A549 (cell line): ENCODE measurements around the gene ST8SIA1. TPM values are rescaled to one million over a fixed set of nuclear protein-coding genes. Genes with fewer than 3 reads are reported as not detected.

Experiments
- ATAC-seq, 2 experiments: fragments of 200-7000 bp in 1 of 2; fragments of >200 bp in 1 of 2; cut with Nextera tagmentation in 1 of 2; cut with Tn5 transposase in 1 of 2; 3 replicates each; pipeline versions ENCODE4 v1.8.0 to v1.9.1; 2018 to 2020; ENCODE audit warnings: mild to moderate bottlenecking in 1 of 2, moderate library complexity in 1 of 2
- CTCF ChIA-PET: fragments of 300-600 bp; sonication (Branson Sonifier 250); formaldehyde crosslinking; extraction: SDS; loops from one replicate; lab custom pipeline; 2021; ENCODE audit warnings: antibody characterized with exemption, inconsistent platforms; lab: Yijun Ruan, JAX
- POLR2A ChIA-PET: fragments of 350-600 bp; formaldehyde crosslinking; extraction: SDS; loops from one replicate; lab custom pipeline; 2021; ENCODE audit warnings: antibody characterized with exemption, inconsistent platforms; lab: Yijun Ruan, JAX
- DNase-seq, 2 experiments: peaks; one replicate each; pipeline versions ENCODE4 v3.0.0 to v3.0.0-alpha.2; 2011 to 2016; ENCODE audit warnings: low read depth in 1 of 2, low spot score in 1 of 2
- FAIRE-seq: peaks from 2 replicates; lab custom pipeline; 2011; peaks lifted over from hg19 to GRCh38; lab: Jason Lieb, UNC
- H3K27ac ChIP-seq, 2 experiments: fragments of >200 bp; sonication (Bioruptor Twin); formaldehyde crosslinking; 3 replicates each; pipeline ENCODE4 v1.5.1; 2016 to 2017
- H3K4me1 ChIP-seq: fragments of >200 bp; sonication (Bioruptor Twin); formaldehyde crosslinking; 3 replicates; pipeline ENCODE4 v1.6.1; 2016
- H3K4me2 ChIP-seq: fragments of >200 bp; sonication (Bioruptor Twin); formaldehyde crosslinking; 3 replicates; pipeline ENCODE4 v1.6.1; 2016
- H3K4me3 ChIP-seq: fragments of >200 bp; sonication (Bioruptor Twin); formaldehyde crosslinking; 3 replicates; pipeline ENCODE4 v1.5.1; 2016
- H3K9me3 ChIP-seq: fragments of >200 bp; sonication (Bioruptor Twin); formaldehyde crosslinking; 3 replicates; pipeline ENCODE4 v1.6.1; 2016
- BHLHE40 ChIP-seq: IDR thresholded peaks from 2 replicates; pipeline ENCODE4 v1.6.1; 2012; ENCODE audit warnings: low read depth, low read length, inconsistent platforms
- CHD2 ChIP-seq: fragments of 150-350 bp; IDR thresholded peaks from 2 replicates; pipeline ENCODE4 v1.6.1; 2014; ENCODE audit warnings: low read length; ENCODE audit not compliant: partially characterized antibody
- CHD4 ChIP-seq: fragments of 200-600 bp; sonication (generic); IDR thresholded peaks from 2 replicates; pipeline ENCODE4 v1.6.1; 2016; ENCODE audit warnings: antibody characterized with exemption, mild to moderate bottlenecking, borderline replicate concordance
- EHMT2 ChIP-seq: fragments of 200-600 bp; sonication (generic); IDR thresholded peaks from 2 replicates; pipeline ENCODE4 v1.6.1; 2016; ENCODE audit warnings: antibody characterized with exemption, low read depth, mild to moderate bottlenecking, moderate library complexity
- EP300 ChIP-seq, 2 experiments: fragments of >200 bp; sonication (Bioruptor Twin); formaldehyde crosslinking; IDR thresholded peaks; 2 replicates in 1 of 2; 3 replicates in 1 of 2; pipeline ENCODE4 v1.6.1; 2016 to 2017
- ESRRA ChIP-seq: fragments of 150-350 bp; IDR thresholded peaks from 2 replicates; pipeline ENCODE4 v1.6.1; 2014; ENCODE audit warnings: mild to moderate bottlenecking, low read length, borderline replicate concordance
- FOXS1 ChIP-seq: fragments of 250-450 bp; sonication (Bioruptor Pico); IDR thresholded peaks from 2 replicates; pipeline ENCODE4 v1.5.0; 2020; ENCODE audit warnings: mild to moderate bottlenecking, moderate library complexity
- HEYL ChIP-seq: fragments of 250-450 bp; sonication (Bioruptor Pico); IDR thresholded peaks from 2 replicates; pipeline ENCODE4 v1.8.0; 2021; ENCODE audit warnings: mild to moderate bottlenecking, moderate library complexity
- HOXA7 ChIP-seq: fragments of 250-450 bp; sonication (Bioruptor Pico); IDR thresholded peaks from 2 replicates; pipeline ENCODE4 v1.5.0; 2020; ENCODE audit warnings: mild to moderate bottlenecking, moderate library complexity
- JUNB ChIP-seq: fragments of >200 bp; sonication (Bioruptor Twin); formaldehyde crosslinking; IDR thresholded peaks from 2 replicates; pipeline ENCODE4 v1.6.1; 2016
- KDM5A ChIP-seq: fragments of 200-600 bp; sonication (generic); IDR thresholded peaks from 2 replicates; pipeline ENCODE4 v1.6.1; 2016; ENCODE audit warnings: antibody characterized with exemption, mild to moderate bottlenecking
- MAFK ChIP-seq: fragments of 450-650 bp; IDR thresholded peaks from 2 replicates; pipeline ENCODE4 v1.6.1; 2014; ENCODE audit not compliant: partially characterized antibody
- MAZ ChIP-seq: fragments of 150-350 bp; IDR thresholded peaks from 2 replicates; pipeline ENCODE4 v1.6.1; 2014; ENCODE audit warnings: antibody characterized with exemption, low read depth, low read length, borderline replicate concordance
- NPAS2 ChIP-seq: fragments of 250-450 bp; sonication (Bioruptor Pico); IDR thresholded peaks from 2 replicates; pipeline ENCODE4 v1.8.0; 2022; ENCODE audit warnings: mild to moderate bottlenecking, moderate library complexity, borderline replicate concordance
- PHF8 ChIP-seq: fragments of 200-600 bp; sonication (generic); IDR thresholded peaks from 2 replicates; pipeline ENCODE4 v1.6.1; 2016; ENCODE audit warnings: low read depth, mild to moderate bottlenecking, antibody characterized with exemption, moderate library complexity, borderline replicate concordance
- RARB ChIP-seq: fragments of 250-450 bp; sonication (Bioruptor Pico); IDR thresholded peaks from 2 replicates; pipeline ENCODE4 v1.8.0; 2021; ENCODE audit warnings: mild to moderate bottlenecking, moderate library complexity
- RFX5 ChIP-seq: fragments of 450-650 bp; IDR thresholded peaks from 2 replicates; pipeline ENCODE4 v1.7.1; 2014; ENCODE audit warnings: antibody characterized with exemption, mild to moderate bottlenecking, moderate library complexity
- SREBF2 ChIP-seq: fragments of 450-650 bp; IDR thresholded peaks from 2 replicates; pipeline ENCODE4 v1.6.1; 2014; ENCODE audit warnings: mild to moderate bottlenecking, moderate library complexity
- ZC3H11A ChIP-seq: fragments of 450-650 bp; IDR thresholded peaks from 2 replicates; pipeline ENCODE4 v1.6.1; 2014; ENCODE audit warnings: antibody characterized with exemption, mild to moderate bottlenecking
- ZNF302 ChIP-seq: fragments of 250-450 bp; sonication (Bioruptor Pico); IDR thresholded peaks from 2 replicates; pipeline ENCODE4 v1.9.0; 2021; ENCODE audit warnings: inconsistent platforms, mild to moderate bottlenecking, moderate library complexity
- WGBS: methylation state at CpG from one replicate; pipeline ENCODE4 v1.1.6; 2017; ENCODE audit errors: missing lambda C conversion rate; 5-methylcytosine and 5-hydroxymethylcytosine counted together
- polyA plus RNA-seq, 4 experiments: library from polyadenylated mRNA; depleted of rRNA in 3 of 4; stranded (reverse); fragments of >200 nt; fragmentation: RNase III in 1 of 4; extraction: RNeasy Plus Mini Kit Qiagen cat#74134 plus additional on column Dnase treatment in 1 of 4; gene quantifications; 2 replicates in 3 of 4; 3 replicates in 1 of 4; pipeline ENCODE4 v1.2.3, GENCODE V29; 2011 to 2017
- TF ChIP-seq, protein P1 (sequence below): IDR thresholded peaks from 2 replicates; pipeline ENCODE4 v1.6.1; 2012
- TF ChIP-seq, protein P2 (sequence below): fragments of >200 bp; sonication (Bioruptor Twin); formaldehyde crosslinking; IDR thresholded peaks from 3 replicates; pipeline ENCODE4 v1.5.1; 2016
- TF ChIP-seq, protein P3 (sequence below): fragments of 200-600 bp; sonication (generic); IDR thresholded peaks from 2 replicates; pipeline ENCODE4 v1.6.1; 2016; ENCODE audit warnings: antibody characterized with exemption, mild to moderate bottlenecking, moderate library complexity
- TF ChIP-seq, protein P4 (sequence below): IDR thresholded peaks from 2 replicates; pipeline ENCODE4 v1.6.1; 2012; ENCODE audit warnings: low read depth, borderline replicate concordance
- TF ChIP-seq, protein P5 (sequence below): IDR thresholded peaks from 2 replicates; pipeline ENCODE4 v1.6.1; 2012
- TF ChIP-seq, protein P6 (sequence below): fragments of 150-350 bp; IDR thresholded peaks from 2 replicates; pipeline ENCODE4 v1.6.1; 2014; ENCODE audit warnings: low read depth, mild to moderate bottlenecking, low read length

ST8SIA1 gene
- polyA plus RNA-seq, 2 of the 4 experiments (the other 2 are of a cell fraction) = 0.41 to 1.1 TPM

DNA sequence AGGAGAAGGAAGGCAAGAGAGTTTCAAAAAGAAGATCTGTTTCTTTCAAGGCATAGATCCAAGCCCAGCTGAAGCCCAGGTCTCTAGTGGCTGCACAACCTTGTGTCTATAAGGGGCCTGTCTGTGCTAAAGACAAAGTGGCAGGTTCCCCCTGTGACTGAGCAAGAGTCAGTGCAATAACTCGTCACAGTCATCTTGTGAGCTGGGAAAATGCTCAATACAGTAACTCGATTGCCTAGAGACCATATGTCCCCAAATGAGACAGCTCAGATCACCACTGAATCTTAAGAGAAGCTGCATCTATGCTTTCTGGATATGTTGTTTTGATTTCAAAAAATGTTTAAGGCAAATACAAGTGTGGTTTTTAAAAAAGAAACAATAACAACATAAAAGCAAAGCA is 24.2 kb downstream of the ST8SIA1 start:
- Histone ChIP-seq H3K4me2 (no peak overlapping the region), H3K9me3 (no peaks in the 10 kb centered on the region), H3K27ac (no peak overlapping the region), H3K4me1 (no peaks in the 10 kb centered on the region), H3K4me3 (no peak overlapping the region)
- POLR2A ChIA-PET = no interaction called here
- ATAC-seq (no peak), DNase-seq (no peak), FAIRE-seq (no peak)
- 33% methylated on average over 2 of the region's 2 CpGs for WGBS
- CTCF ChIA-PET = interaction anchor here (1.0 kb wide), 1 partner anchor 25 kb away, joined by 3 read pairs; no protein-coding TSS in a partner anchor
- TF ChIP-seq, protein P1, sequence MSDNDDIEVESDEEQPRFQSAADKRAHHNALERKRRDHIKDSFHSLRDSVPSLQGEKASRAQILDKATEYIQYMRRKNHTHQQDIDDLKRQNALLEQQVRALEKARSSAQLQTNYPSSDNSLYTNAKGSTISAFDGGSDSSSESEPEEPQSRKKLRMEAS = no peak
- no peak for TF ChIP-seq HOXA7
- TF ChIP-seq, all 56 proteins: peak for 0

DNA sequence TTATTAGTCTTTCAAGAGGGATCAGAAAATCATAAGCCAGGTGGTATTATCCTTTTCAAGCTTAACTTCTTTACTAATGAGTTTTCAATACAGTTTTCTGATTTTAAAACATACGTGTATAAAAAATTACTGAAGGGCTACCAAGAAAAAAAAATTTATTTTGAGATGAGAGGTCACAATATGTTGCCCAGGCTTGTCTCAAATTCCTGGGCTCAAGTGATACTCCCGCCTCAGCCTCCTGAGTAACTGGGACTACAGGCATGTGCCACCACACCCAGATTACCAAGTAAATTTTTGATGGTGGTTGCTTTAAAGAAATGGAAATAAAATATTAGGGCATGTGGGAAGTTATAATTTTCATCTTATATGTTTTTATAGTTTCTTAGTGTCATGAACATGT is 26.7 kb downstream of the ST8SIA1 start:
- Histone ChIP-seq H3K4me2 (no peak overlapping the region), H3K4me3 (no peak overlapping the region), H3K4me1 (no peaks in the 10 kb centered on the region), H3K27ac (no peak overlapping the region), H3K9me3 (no peaks in the 10 kb centered on the region)
- POLR2A ChIA-PET = no interaction called here
- TF ChIP-seq, protein P2, sequence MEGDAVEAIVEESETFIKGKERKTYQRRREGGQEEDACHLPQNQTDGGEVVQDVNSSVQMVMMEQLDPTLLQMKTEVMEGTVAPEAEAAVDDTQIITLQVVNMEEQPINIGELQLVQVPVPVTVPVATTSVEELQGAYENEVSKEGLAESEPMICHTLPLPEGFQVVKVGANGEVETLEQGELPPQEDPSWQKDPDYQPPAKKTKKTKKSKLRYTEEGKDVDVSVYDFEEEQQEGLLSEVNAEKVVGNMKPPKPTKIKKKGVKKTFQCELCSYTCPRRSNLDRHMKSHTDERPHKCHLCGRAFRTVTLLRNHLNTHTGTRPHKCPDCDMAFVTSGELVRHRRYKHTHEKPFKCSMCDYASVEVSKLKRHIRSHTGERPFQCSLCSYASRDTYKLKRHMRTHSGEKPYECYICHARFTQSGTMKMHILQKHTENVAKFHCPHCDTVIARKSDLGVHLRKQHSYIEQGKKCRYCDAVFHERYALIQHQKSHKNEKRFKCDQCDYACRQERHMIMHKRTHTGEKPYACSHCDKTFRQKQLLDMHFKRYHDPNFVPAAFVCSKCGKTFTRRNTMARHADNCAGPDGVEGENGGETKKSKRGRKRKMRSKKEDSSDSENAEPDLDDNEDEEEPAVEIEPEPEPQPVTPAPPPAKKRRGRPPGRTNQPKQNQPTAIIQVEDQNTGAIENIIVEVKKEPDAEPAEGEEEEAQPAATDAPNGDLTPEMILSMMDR = no peak
- TF ChIP-seq SREBF2 (no peak), ZC3H11A (no peak), CHD4 (no peak), EP300 (IDR thresholded peaks at IDR 0.05) (no peak), RARB (CRISPR knock-in tag) (no peak), BHLHE40 (no peak), ESRRA (no peak), EHMT2 (no peak), NPAS2 (CRISPR knock-in tag) (no peak), KDM5A (no peak), JUNB (no peak), FOXS1 (CRISPR knock-in tag) (no peak), CHD2 (no peak)
- TF ChIP-seq, protein P1 = no peak
- CTCF ChIA-PET = no interaction called here
- ATAC-seq = no peak
- WGBS = 45% methylated on average over 2 of the region's 2 CpGs
- no peak for FAIRE-seq
- DNase-seq = no peak

DNA sequence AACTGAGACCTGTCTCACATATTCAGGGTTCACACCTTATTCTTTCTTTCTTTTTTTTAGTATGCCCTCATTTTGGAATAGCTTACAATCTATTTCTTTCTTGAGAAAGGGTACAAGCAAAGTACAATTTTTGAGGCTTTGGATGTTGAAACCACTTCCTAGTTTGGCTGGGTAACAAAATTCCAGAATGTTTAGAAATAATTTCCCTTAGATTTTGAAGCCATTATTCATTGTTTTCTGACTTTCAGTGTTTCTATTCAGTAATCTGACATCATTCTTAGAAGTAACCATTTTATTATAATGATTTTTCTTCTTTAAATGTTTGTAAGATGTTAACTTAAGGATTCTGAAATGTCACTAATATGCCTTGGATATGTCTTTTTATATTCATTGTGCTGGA is 28.2 kb downstream of the ST8SIA1 start:
- ATAC-seq (no peak), FAIRE-seq (no peak), DNase-seq (no peak)
- no peak for TF ChIP-seq ZC3H11A
- TF ChIP-seq HEYL = no peak
- no peak for TF ChIP-seq HOXA7
- no peak for TF ChIP-seq PHF8
- TF ChIP-seq, protein P3, sequence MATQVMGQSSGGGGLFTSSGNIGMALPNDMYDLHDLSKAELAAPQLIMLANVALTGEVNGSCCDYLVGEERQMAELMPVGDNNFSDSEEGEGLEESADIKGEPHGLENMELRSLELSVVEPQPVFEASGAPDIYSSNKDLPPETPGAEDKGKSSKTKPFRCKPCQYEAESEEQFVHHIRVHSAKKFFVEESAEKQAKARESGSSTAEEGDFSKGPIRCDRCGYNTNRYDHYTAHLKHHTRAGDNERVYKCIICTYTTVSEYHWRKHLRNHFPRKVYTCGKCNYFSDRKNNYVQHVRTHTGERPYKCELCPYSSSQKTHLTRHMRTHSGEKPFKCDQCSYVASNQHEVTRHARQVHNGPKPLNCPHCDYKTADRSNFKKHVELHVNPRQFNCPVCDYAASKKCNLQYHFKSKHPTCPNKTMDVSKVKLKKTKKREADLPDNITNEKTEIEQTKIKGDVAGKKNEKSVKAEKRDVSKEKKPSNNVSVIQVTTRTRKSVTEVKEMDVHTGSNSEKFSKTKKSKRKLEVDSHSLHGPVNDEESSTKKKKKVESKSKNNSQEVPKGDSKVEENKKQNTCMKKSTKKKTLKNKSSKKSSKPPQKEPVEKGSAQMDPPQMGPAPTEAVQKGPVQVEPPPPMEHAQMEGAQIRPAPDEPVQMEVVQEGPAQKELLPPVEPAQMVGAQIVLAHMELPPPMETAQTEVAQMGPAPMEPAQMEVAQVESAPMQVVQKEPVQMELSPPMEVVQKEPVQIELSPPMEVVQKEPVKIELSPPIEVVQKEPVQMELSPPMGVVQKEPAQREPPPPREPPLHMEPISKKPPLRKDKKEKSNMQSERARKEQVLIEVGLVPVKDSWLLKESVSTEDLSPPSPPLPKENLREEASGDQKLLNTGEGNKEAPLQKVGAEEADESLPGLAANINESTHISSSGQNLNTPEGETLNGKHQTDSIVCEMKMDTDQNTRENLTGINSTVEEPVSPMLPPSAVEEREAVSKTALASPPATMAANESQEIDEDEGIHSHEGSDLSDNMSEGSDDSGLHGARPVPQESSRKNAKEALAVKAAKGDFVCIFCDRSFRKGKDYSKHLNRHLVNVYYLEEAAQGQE = no peak
- TF ChIP-seq, protein P4, sequence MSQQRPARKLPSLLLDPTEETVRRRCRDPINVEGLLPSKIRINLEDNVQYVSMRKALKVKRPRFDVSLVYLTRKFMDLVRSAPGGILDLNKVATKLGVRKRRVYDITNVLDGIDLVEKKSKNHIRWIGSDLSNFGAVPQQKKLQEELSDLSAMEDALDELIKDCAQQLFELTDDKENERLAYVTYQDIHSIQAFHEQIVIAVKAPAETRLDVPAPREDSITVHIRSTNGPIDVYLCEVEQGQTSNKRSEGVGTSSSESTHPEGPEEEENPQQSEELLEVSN = no peak
- no peak for TF ChIP-seq RFX5
- TF ChIP-seq MAFK = no peak
- TF ChIP-seq MAZ = no peak
- no peak for TF ChIP-seq ZNF302
- TF ChIP-seq, protein P5, sequence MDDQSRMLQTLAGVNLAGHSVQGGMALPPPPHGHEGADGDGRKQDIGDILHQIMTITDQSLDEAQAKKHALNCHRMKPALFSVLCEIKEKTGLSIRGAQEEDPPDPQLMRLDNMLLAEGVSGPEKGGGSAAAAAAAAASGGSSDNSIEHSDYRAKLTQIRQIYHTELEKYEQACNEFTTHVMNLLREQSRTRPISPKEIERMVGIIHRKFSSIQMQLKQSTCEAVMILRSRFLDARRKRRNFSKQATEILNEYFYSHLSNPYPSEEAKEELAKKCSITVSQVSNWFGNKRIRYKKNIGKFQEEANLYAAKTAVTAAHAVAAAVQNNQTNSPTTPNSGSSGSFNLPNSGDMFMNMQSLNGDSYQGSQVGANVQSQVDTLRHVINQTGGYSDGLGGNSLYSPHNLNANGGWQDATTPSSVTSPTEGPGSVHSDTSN = no peak
- TF ChIP-seq, protein P6, sequence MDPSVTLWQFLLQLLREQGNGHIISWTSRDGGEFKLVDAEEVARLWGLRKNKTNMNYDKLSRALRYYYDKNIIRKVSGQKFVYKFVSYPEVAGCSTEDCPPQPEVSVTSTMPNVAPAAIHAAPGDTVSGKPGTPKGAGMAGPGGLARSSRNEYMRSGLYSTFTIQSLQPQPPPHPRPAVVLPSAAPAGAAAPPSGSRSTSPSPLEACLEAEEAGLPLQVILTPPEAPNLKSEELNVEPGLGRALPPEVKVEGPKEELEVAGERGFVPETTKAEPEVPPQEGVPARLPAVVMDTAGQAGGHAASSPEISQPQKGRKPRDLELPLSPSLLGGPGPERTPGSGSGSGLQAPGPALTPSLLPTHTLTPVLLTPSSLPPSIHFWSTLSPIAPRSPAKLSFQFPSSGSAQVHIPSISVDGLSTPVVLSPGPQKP = no peak
- ChIA-PET CTCF (no interaction called here), POLR2A (no interaction called here)
- Histone ChIP-seq H3K4me1 (no peaks in the 10 kb centered on the region), H3K27ac (no peak overlapping the region), H3K4me3 (no peak overlapping the region), H3K9me3 (no peaks in the 10 kb centered on the region), H3K4me2 (no peak overlapping the region)
